HepG2 (cell line): ENCODE data around the gene SYN1. TPM values are rescaled to one million over a fixed set of nuclear protein-coding genes. Genes with fewer than 3 reads are reported as not detected.

Experiments
- CREB1 ChIP-seq, 2 experiments: fragments of 450-650 bp in 1 of 2; IDR thresholded peaks; 2 replicates each; pipeline ENCODE4 v1.6.1; 2016 to 2017; ENCODE audit warnings: control low read depth in 1 of 2, mild to moderate bottlenecking in 1 of 2, missing compliant biosample characterization in 1 of 2, missing genetic modification characterization in 1 of 2
- HOXD1 ChIP-seq: sonication (generic); formaldehyde crosslinking; IDR thresholded peaks from 2 replicates; pipeline ENCODE4 v1.5.0; 2020; ENCODE audit warnings: missing genetic modification reagents
- MYC ChIP-seq: sonication (generic); formaldehyde crosslinking; IDR thresholded peaks from 2 replicates; pipeline ENCODE4 v1.9.0; 2021; ENCODE audit warnings: missing genetic modification reagents, borderline replicate concordance
- NCOA5 ChIP-seq: sonication (generic); formaldehyde crosslinking; IDR thresholded peaks from 2 replicates; pipeline ENCODE4 v1.4.0; 2020; ENCODE audit warnings: missing genetic modification reagents
- PPARG ChIP-seq: conservative IDR thresholded peaks from 2 replicates; pipeline ENCODE4 v1.6.1; 2016; ENCODE audit warnings: missing biosample characterization, missing genetic modification reagents
- RELA ChIP-seq: sonication (generic); formaldehyde crosslinking; IDR thresholded peaks from 2 replicates; pipeline ENCODE4 v1.4.0; 2020; ENCODE audit warnings: missing genetic modification reagents
- SIX1 ChIP-seq: sonication (generic); formaldehyde crosslinking; IDR thresholded peaks from 2 replicates; pipeline ENCODE4 v1.4.0; 2020; ENCODE audit warnings: missing genetic modification reagents, borderline replicate concordance
- STAG1 ChIP-seq: sonication (generic); formaldehyde crosslinking; IDR thresholded peaks from 2 replicates; pipeline ENCODE4 v1.4.0; 2020; ENCODE audit warnings: missing genetic modification reagents
- TEAD3 ChIP-seq: optimal IDR thresholded peaks from 2 replicates; pipeline ENCODE3; 2016; ENCODE audit warnings: borderline replicate concordance
- XRCC5 ChIP-seq: fragments of 200-400 bp; formaldehyde crosslinking; optimal IDR thresholded peaks from 2 replicates; pipeline ENCODE3; 2017; ENCODE audit warnings: mild to moderate bottlenecking, low read length
- ZBTB38 ChIP-seq: sonication (generic); formaldehyde crosslinking; IDR thresholded peaks from 2 replicates; pipeline ENCODE4 v1.5.1; 2020; ENCODE audit warnings: mild to moderate bottlenecking, missing genetic modification reagents
- ZNF737 ChIP-seq: sonication (generic); formaldehyde crosslinking; IDR thresholded peaks from 2 replicates; pipeline ENCODE4 v1.5.0; 2020; ENCODE audit warnings: missing genetic modification reagents, mild to moderate bottlenecking, borderline replicate concordance
- ZNF816 ChIP-seq: sonication (generic); formaldehyde crosslinking; IDR thresholded peaks from 2 replicates; pipeline ENCODE4 v1.8.0; 2022; ENCODE audit warnings: missing genetic modification reagents, mild to moderate bottlenecking, borderline replicate concordance
- polyA plus RNA-seq, 8 experiments: library from polyadenylated mRNA; depleted of rRNA in 3 of 8; stranded (reverse) in 7 of 8; unstranded in 1 of 8; fragments of >200 nt; fragmentation: Illumina TruSeq in 4 of 8; extraction: Trizol in 4 of 8; gene quantifications; 2 replicates each; pipeline versions ENCODE4 v1.2.1 to v1.2.3, GENCODE V29; 2011 to 2016; ENCODE audit warnings: low read depth in 4 of 8, missing spikeins in 1 of 8, mixed read lengths in 1 of 8; ENCODE audit not compliant: insufficient read depth in 1 of 8
- total RNA-seq, 5 experiments: library from RNA; depleted of rRNA; stranded (reverse); fragments of >200 nt; fragmentation: Illumina TruSeq; extraction: Trizol; gene quantifications; 2 replicates each; pipeline ENCODE4 v1.2.3, GENCODE V29; 2016; ENCODE audit warnings: low read depth in 1 of 5
- TF ChIP-seq, protein P1 (sequence below): sonication (generic); formaldehyde crosslinking; IDR thresholded peaks from 2 replicates; pipeline ENCODE4 v1.4.0; 2020; ENCODE audit warnings: low read depth, missing genetic modification reagents
- TF ChIP-seq, protein P2 (sequence below): fragments of 450-650 bp; IDR thresholded peaks from 2 replicates; pipeline ENCODE4 v1.6.1; 2017
- TF ChIP-seq, protein P3 (sequence below): sonication (generic); formaldehyde crosslinking; IDR thresholded peaks from 2 replicates; pipeline ENCODE4 v1.4.0; 2020; ENCODE audit warnings: missing genetic modification reagents
- TF ChIP-seq, protein P4 (sequence below): sonication (generic); formaldehyde crosslinking; IDR thresholded peaks from 2 replicates; pipeline ENCODE4 v1.4.0; 2020; ENCODE audit warnings: missing genetic modification reagents
- TF ChIP-seq, protein P5 (sequence below): IDR thresholded peaks from 2 replicates; pipeline ENCODE4 v1.6.1; 2016; ENCODE audit warnings: low read depth
- TF ChIP-seq, protein P6 (sequence below): sonication (generic); formaldehyde crosslinking; IDR thresholded peaks from 2 replicates; pipeline ENCODE4 v1.8.0; 2022; ENCODE audit warnings: missing genetic modification reagents, low read depth, mild to moderate bottlenecking, borderline replicate concordance

Gene SYN1
- total and polyA plus RNA-seq, 2 of the 13 experiments (the other 11 are each of a cell fraction or from before 2014, with no cell fraction given), result not detected

DNA sequence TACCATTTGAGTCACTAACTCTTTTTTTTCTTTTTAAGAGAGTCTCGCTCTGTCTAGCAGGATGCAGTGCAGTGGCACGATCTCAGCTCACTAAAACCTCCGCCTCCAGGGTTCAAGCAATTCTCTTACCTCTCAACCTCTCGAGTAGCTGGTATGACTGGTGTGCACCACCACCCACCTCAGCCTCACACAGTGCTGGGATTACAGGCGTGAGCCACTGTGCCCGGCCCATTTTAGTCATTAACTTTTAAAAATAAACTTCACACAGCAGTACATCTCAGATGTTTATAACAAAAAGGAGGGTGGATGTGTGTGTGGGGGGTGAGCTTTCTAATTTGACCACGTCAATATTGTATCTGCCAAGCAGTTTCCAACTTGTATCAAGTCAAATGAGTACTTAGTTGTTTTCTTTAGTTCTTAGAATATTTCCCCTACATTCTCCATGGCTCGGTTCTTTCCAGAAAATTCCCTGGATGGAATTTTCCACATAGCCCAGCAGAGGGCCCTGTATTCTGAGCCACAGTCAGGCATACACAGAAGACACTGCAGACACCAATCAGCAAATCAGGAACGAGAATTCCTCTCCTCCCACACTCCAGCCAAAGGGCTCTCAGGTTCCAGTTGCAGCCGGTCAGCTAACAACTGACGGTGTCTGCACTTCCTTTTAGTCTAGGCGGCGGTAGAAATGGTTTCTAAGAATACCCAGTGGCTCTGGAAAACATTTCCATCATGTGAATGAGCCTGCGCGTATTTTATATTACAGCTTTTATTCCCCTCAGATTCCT lies 78.7 kb downstream of the SYN1 start (continued):
- TF ChIP-seq, protein P1, sequence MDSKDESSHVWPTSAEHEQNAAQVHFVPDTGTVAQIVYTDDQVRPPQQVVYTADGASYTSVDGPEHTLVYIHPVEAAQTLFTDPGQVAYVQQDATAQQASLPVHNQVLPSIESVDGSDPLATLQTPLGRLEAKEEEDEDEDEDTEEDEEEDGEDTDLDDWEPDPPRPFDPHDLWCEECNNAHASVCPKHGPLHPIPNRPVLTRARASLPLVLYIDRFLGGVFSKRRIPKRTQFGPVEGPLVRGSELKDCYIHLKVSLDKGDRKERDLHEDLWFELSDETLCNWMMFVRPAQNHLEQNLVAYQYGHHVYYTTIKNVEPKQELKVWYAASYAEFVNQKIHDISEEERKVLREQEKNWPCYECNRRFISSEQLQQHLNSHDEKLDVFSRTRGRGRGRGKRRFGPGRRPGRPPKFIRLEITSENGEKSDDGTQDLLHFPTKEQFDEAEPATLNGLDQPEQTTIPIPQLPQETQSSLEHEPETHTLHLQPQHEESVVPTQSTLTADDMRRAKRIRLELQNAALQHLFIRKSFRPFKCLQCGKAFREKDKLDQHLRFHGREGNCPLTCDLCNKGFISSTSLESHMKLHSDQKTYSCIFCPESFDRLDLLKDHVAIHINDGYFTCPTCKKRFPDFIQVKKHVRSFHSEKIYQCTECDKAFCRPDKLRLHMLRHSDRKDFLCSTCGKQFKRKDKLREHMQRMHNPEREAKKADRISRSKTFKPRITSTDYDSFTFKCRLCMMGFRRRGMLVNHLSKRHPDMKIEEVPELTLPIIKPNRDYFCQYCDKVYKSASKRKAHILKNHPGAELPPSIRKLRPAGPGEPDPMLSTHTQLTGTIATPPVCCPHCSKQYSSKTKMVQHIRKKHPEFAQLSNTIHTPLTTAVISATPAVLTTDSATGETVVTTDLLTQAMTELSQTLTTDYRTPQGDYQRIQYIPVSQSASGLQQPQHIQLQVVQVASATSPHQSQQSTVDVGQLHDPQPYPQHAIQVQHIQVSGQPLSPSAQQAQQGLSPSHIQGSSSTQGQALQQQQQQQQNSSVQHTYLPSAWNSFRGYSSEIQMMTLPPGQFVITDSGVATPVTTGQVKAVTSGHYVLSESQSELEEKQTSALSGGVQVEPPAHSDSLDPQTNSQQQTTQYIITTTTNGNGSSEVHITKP, result peak; percentile 21; the same call in 1 of the 2 replicates
- TF ChIP-seq XRCC5 (peak; percentile 28), TEAD3 (CRISPR knock-in tag) (peak; percentile 41), ZBTB38 (CRISPR knock-in tag) (no peak), SIX1 (CRISPR knock-in tag) (peak; percentile 50; the same call in 1 of the 2 replicates), ZNF737 (no peak), PPARG (no peak), ZNF816 (CRISPR knock-in tag) (no peak), RELA (CRISPR knock-in tag) (no peak), MYC (no peak), NCOA5 (CRISPR knock-in tag) (no peak), CREB1 (IDR thresholded peaks at IDR 0.05) (no peak), CREB1 (CRISPR knock-in tag; IDR thresholded peaks at IDR 0.05) (0 out of 2 replicates have a peak, but pooled peaks have one; percentile 15), HOXD1 (CRISPR knock-in tag) (no peak), STAG1 (CRISPR knock-in tag) (peak; percentile 49)
- TF ChIP-seq, protein P2, sequence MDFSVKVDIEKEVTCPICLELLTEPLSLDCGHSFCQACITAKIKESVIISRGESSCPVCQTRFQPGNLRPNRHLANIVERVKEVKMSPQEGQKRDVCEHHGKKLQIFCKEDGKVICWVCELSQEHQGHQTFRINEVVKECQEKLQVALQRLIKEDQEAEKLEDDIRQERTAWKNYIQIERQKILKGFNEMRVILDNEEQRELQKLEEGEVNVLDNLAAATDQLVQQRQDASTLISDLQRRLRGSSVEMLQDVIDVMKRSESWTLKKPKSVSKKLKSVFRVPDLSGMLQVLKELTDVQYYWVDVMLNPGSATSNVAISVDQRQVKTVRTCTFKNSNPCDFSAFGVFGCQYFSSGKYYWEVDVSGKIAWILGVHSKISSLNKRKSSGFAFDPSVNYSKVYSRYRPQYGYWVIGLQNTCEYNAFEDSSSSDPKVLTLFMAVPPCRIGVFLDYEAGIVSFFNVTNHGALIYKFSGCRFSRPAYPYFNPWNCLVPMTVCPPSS, result no peak
- TF ChIP-seq, protein P3, sequence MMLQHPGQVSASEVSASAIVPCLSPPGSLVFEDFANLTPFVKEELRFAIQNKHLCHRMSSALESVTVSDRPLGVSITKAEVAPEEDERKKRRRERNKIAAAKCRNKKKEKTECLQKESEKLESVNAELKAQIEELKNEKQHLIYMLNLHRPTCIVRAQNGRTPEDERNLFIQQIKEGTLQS (CRISPR knock-in tag), result no peak
- TF ChIP-seq, protein P4, sequence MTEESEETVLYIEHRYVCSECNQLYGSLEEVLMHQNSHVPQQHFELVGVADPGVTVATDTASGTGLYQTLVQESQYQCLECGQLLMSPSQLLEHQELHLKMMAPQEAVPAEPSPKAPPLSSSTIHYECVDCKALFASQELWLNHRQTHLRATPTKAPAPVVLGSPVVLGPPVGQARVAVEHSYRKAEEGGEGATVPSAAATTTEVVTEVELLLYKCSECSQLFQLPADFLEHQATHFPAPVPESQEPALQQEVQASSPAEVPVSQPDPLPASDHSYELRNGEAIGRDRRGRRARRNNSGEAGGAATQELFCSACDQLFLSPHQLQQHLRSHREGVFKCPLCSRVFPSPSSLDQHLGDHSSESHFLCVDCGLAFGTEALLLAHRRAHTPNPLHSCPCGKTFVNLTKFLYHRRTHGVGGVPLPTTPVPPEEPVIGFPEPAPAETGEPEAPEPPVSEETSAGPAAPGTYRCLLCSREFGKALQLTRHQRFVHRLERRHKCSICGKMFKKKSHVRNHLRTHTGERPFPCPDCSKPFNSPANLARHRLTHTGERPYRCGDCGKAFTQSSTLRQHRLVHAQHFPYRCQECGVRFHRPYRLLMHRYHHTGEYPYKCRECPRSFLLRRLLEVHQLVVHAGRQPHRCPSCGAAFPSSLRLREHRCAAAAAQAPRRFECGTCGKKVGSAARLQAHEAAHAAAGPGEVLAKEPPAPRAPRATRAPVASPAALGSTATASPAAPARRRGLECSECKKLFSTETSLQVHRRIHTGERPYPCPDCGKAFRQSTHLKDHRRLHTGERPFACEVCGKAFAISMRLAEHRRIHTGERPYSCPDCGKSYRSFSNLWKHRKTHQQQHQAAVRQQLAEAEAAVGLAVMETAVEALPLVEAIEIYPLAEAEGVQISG (CRISPR knock-in tag), result 0 out of 2 replicates have a peak, but pooled peaks have one; percentile 20
- TF ChIP-seq, protein P5, sequence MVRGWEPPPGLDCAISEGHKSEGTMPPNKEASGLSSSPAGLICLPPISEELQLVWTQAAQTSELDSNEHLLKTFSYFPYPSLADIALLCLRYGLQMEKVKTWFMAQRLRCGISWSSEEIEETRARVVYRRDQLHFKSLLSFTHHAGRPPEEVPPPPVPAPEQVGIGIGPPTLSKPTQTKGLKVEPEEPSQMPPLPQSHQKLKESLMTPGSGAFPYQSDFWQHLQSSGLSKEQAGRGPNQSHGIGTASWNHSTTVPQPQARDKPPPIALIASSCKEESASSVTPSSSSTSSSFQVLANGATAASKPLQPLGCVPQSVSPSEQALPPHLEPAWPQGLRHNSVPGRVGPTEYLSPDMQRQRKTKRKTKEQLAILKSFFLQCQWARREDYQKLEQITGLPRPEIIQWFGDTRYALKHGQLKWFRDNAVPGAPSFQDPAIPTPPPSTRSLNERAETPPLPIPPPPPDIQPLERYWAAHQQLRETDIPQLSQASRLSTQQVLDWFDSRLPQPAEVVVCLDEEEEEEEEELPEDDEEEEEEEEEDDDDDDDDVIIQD (CRISPR knock-in tag), result peak; percentile 46; the same call in 1 of the 2 replicates
- TF ChIP-seq, protein P6, sequence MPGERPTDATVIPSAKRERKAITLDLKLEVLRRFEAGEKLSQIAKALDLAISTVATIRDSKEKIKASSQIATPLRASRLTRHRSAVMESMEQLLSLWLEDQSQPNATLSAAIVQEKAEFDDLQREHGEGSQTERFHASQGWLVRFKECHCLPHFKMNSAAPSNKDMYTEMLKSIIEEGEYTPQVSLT (CRISPR knock-in tag), result no peak
